ENCODE measurements around the gene NCOA1.
"Not testable (repeated sequence)": the region's sequence is repeated elsewhere in the genome, so short reads cannot be mapped to it uniquely, and the experiment has no call there.

The NCOA1 gene

DNA sequence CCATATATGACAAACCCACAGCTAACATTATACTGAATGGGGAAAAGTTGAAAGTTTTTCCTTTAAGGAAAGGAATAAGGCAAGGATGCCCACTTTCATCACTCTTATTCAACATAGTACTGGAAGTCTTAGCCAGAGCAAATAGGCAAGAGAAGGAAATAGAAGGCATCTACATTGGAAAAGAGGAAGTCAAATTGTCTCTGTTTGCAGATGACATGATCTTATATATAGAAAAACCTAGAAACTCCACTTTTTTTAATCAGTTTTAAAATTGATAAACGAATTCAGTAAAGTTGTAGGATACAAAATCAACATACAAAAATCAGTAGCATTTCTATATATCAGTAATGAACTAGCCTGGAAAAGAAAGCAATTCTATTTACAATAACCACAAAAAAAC lies 90.9 kb downstream of the NCOA1 start:
- not testable (repeated sequence) for DNase-seq

DNA sequence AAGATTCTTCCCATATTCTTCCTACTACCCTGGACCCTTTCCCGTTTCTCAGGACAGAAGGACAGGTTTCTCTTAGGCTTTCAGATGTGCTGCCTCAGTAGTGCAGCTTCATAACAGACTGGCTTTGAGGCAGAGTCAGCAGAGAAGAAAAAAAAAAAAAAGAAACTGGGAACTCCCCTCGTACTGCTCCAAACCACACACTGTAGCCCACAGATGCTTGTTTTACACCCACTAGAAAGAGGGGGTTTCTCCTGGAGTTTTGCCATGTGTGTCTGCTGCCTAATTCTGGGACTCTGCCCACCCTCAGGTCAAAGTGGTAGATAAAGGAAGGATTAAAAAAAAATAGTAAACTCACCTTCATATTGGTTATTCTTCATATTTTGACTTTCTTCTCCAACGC lies 95.9 kb downstream of the NCOA1 start:
- no peak for DNase-seq

DNA sequence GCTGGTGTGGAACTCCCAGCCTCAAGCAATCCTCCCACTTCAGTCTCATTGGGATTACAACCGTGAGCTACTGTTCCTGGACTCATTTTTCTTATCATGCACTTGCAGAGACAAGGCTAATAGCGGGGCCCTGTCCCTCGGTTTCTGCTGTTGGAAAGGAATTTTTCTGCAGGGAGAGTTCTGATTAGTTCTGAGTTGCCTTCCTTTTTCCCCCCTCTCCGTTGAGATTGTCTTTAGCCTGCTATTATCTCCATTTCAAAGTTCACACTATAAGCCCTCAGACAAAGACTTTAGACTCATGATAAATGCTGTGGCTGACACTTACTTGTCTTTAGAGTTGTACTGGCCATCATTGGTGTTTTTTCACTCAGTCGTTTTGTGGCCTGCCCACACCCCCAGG lies 97.2 kb downstream of the NCOA1 start:
- no peak for DNase-seq

DNA sequence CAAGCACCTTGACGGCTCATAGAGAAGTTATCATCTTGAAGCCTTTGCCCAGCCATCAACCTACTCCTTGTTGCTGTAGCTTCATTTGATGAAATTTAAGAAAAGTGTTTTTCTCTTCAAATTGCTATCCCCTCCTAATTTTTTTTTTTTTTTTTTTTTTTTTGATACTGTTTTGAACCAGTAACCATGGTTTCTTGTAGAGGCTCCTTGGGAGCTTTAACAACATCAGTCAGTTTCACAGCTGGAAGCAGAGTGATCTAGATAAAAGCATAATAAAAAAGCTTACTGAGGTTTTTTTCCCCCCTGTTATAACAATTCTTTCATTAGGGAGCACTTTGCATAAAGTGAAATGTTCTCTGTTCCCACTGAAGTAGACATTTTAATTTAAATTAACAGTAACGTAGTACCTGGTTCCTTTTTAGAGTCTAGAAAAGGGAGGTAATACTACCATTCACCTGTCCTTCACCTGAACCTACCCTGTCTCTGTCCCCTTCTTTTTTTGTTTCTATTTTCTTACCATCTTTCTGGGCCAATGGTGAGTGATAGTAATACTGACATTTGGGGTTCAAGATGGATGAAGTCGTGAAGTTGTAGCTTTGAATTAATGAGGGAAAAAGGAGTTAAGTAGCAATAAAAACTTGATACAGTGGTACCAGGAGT lies 101.5 kb downstream of the NCOA1 start:
- DNase-seq, result no peak

GRCh38 chr2:24594283-24594682 lies 103.2 kb downstream of the NCOA1 start:
- no peak for DNase-seq

- no peak for DNase-seq
These were observed 106.3 kb downstream of the NCOA1 start for GRCh38 chr2:24597181-24597870.

- DNase-seq, result not testable (repeated sequence)
These were observed 109.1 kb downstream of the NCOA1 start for GRCh38 chr2:24600140-24600539.

- DNase-seq, result no peak
These were observed 120.6 kb downstream of the NCOA1 start for GRCh38 chr2:24611631-24612030.

GRCh38 chr2:24613154-24613814 lies 122.2 kb downstream of the NCOA1 start:
- no peak for DNase-seq

DNA sequence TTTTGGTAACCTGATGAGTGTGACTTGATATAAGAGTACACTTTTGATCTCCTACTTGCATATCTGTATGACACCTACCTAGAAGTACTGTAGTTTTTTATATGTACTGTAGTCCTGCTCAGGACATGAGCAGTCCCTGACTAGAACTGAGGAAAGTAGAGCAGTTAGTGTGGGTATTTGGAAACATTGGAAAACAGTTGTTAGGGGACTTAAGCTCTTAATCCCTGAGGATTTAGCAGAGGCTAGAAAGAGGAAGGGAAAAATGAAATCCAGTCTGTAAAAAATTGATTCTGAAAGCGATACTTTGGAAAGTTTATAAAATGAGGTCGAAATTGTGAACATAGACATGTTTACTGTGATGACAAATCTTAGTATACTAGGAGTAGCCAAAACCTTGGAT lies 125.6 kb downstream of the NCOA1 start:
- peak; percentile 36 for DNase-seq

DNA sequence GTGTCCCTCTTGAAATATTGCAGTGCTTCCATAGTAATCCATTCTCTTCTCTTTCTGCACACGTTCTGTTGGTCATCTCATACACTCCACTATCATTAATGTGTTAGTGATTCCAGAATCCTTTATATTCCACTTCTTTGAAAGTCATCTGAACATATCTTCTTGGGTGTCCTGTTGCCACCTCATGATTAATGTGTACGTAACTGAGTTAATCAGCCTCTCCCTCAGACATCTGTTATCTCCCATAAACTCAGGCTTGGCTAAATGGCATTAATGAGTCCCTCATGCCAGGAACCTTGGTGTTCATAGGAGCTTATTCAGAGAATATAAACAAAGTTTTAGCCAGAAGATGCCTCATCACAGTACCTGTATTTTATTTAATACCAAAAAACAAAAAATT lies 126.4 kb downstream of the NCOA1 start:
- peak; percentile 36 for DNase-seq

DNA sequence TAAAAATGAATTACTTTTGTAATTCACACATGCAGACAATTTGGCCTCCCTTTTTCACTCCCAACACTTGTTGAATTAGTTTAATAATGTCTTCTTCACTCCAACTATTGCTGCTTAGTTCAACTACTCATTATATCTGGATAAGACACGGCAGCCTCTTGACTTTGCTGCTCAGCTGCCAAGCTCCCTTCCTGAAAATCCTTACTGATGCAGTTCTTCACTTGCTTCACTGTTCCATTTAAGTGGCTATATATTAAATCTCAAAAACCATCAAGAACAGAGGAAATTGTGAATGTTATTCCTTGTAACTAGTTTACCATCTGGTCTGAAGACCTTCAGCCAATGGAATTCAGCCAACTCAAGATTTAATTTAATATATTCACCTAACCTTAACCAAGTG lies 127.1 kb downstream of the NCOA1 start:
- DNase-seq, result no peak

DNA sequence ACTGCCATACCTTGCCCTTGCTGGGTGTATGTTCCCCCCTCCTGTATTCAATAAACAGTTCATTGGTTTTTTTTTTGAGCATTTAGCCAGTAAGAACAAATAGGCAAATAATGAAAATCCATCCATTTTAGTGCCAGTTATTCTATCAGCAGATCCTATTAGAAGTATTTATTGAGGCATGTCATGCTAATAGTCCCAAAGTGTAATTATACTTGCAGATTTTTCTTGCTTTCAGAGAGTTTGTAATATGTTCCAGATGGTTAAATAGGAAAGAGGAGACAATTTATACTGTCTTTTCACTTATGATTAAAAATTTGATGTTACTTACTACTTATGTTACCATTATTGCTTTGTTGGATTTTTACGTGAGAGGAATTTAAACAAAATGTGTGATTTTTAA lies 127.6 kb downstream of the NCOA1 start:
- DNase-seq, result no peak

DNA sequence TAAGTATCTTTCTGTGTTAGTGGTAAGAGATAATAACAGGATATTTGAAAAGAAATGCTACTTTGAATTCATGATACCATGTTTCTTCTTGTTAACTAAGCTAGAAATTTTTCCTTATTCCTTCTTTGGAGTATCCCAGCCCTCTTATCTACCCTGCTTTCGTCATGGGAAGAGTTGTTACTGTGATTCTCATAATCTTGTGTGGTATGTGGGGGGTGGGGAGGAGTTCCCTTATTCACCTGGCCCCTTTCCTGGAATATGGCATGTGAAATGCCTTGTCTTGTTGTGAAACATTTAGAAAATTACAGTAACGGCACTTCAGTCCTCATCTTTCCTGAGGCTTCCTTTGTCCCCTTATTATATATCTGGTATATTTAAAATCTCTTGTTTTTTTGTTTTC lies 129.9 kb downstream of the NCOA1 start:
- no peak for DNase-seq

DNA sequence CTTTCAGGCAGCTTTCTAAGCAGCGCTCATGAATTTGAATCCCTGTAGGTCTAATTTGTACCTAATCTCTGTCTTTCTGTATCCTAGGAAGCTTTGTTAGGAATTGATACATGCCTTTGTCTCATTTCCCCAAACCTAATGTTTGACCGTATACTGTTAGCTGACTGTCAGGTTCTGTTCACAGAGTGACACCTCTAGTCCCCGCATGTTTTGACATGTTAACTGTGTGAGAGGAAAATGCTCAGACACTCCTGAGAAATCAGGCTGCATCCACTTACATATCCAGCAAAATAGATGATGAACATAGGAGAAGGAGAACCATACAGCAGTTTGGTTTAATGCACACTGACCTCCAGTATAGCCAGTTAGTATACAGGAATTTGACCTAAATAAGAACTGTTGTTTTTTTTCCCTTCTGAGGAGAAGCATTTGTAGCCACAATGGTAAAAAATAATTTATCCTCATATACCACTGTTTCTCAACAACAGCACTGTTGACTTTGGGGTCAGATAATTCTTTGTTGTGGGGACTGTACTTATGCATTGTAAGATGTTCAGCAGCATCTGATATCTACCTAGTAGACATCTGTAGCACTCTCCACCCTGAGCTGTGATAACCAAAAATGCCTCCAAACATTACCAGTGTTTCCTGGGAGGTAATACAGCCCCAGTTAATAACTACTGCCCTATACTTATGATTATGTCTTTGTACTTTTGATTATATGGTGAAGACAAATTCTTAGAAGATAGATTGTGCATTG lies 130.9 kb downstream of the NCOA1 start:
- DNase-seq, result no peak

- DNase-seq, result no peak
These were observed 132.5 kb downstream of the NCOA1 start for GRCh38 chr2:24623535-24623934.

- DNase-seq, result no peak
These were observed 134.7 kb downstream of the NCOA1 start for GRCh38 chr2:24625728-24626127.

GRCh38 chr2:24626131-24626530 lies 135.1 kb downstream of the NCOA1 start:
- no peak for DNase-seq

- no peak for DNase-seq
These were observed 137.7 kb downstream of the NCOA1 start for GRCh38 chr2:24628746-24629145.

DNA sequence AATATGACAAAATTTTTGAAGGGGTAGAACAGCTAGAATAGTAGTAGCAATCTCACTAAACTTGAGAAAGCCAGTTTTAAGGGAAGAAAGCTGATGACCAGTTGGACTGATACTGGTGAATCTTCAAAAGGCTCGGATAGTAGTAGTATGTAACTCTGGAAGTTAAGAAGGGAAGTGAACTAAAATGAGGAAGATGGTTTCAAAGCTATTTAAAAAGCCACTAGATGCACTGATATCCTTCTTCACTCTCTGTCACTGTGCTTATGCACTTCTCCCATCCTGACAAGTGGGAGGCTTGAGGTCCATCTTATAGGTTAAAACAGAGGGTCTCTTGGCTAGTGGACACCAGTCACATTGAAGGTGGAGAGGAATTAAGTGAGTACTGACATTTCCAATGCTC lies 141.1 kb downstream of the NCOA1 start:
- DNase-seq, result no peak

DNA sequence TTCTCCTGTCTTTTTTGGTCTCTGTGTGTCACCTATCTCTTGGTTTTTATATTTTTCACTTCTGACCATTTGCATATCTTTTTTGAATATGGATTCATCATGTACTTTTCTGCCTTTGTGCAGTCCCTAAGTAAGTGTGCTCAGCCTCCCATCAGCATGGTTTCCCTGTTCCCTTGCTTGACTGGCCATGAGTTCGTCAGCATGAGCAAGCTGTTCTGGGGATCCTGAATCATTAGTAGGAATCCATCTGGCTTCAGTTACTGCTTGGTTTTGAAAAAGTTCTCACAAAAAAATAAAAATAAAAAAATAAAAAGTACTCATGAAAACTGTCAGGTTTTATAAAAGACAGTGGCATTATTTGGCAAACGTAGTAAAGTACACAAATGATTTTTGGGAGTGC lies 144.1 kb downstream of the NCOA1 start:
- DNase-seq, result peak; percentile 32

DNA sequence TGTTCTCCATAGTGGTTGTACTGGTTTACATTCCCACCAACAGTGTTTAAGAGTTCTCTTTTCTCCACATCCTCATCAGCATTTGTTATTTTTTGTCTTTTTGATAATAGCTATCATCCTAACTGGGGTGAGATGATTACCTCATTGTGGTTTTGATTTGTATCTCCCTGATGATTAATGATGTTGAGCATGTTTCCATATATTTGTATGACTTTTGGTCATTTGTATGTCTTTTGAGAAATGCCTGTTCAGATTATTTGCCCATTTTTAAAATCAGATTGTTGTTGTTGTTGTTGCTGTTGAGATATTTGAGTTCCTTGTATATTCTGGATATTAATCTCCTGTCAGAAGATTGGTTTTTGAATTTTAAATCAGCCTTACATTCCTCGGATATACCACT lies 147.5 kb downstream of the NCOA1 start:
- DNase-seq, result no peak

DNA sequence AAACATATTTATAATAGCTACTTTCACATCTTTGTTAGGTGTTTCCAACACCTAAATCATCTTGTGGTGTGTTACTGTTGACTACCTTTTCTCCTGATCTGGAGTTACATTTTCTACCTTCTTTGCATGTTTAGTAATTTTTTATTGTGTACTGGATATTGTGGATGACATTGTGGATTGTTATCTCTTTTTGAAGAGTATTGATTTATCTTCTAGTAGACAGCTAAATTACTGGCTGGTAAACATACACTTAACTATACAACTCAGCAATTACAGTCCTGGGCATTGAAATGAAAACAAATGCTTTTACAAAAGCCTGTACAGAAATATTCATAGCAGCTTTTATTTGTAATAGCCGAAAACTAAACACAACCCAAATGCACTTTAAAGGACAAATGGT lies 151.3 kb downstream of the NCOA1 start:
- no peak for DNase-seq

GRCh38 chr2:24643051-24643450 lies 152.0 kb downstream of the NCOA1 start:
- DNase-seq, result no peak

Measured in eye (tissue), 1 donor.